AG04450 (cell line): ENCODE results near the gene PPP3CA. TPM values are rescaled to one million over a fixed set of nuclear protein-coding genes. Genes with fewer than 3 reads are reported as not detected.

ENCODE experiments used
- CTCF ChIA-PET: fragments of 300-600, 350-600 bp; formaldehyde crosslinking; extraction: SDS; loops from one replicate; lab custom pipeline; 2022; ENCODE audit warnings: antibody characterized with exemption, inconsistent platforms; lab: Charles Lee
- POLR2A ChIA-PET: fragments of 350-600 bp; formaldehyde crosslinking; extraction: SDS; loops from one replicate; lab custom pipeline; 2021; ENCODE audit warnings: antibody characterized with exemption, inconsistent platforms; lab: Yijun Ruan, JAX
- DNase-seq: peaks from one replicate; pipeline ENCODE4 v3.0.0-alpha.2; 2011; ENCODE audit warnings: low read depth, low spot score
- H3K27ac ChIP-seq: one replicate; pipeline ENCODE4 v1.5.1; 2012; ENCODE audit warnings: low read depth, low read length, control low read depth
- H3K27me3 ChIP-seq: one replicate; pipeline ENCODE4 v1.6.0; 2012; ENCODE audit warnings: low read length; ENCODE audit not compliant: control insufficient read depth, insufficient read depth
- H3K4me3 ChIP-seq: 2 replicates; pipeline ENCODE4 v1.5.1; 2011; ENCODE audit warnings: mild to moderate bottlenecking, low read depth, low read length, control low read depth
- H3K9me3 ChIP-seq: 2 replicates; pipeline ENCODE4 v1.5.1; 2012; ENCODE audit warnings: low read length; ENCODE audit not compliant: control insufficient read depth, insufficient read depth
- CTCF ChIP-seq: IDR thresholded peaks from 2 replicates; pipeline ENCODE4 v1.5.1; 2011; ENCODE audit warnings: low read depth, low read length, control low read depth, inconsistent platforms
- polyA plus RNA-seq: library from polyadenylated mRNA; depleted of rRNA; stranded (reverse); fragments of >200 nt; gene quantifications from 2 replicates; pipeline ENCODE4 v1.2.3, GENCODE V29; 2011

PPP3CA gene
- polyA plus RNA-seq, 1 experiment: 38.7 TPM

GRCh38 chr4:101128473-101128872, 218.9 kb downstream of the PPP3CA start:
- CTCF ChIA-PET: no interaction called here

GRCh38 chr4:101127176-101127790, 220.0 kb downstream of the PPP3CA start:
- no peak for DNase-seq
- TF ChIP-seq CTCF: no peak
- no peaks in the 10 kb centered on the region for H3K9me3 ChIP-seq
- ChIA-PET CTCF (no interaction called here), POLR2A (no interaction called here)
- H3K27me3 ChIP-seq: no peaks in the 10 kb centered on the region
- H3K27ac ChIP-seq: no peak overlapping the region
- H3K4me3 ChIP-seq: no peak overlapping the region

More at GRCh38 chr4:101128473-101128872, 218.9 kb downstream of the PPP3CA start:
- POLR2A ChIA-PET: no interaction called here
- no peak for TF ChIP-seq CTCF
- Histone ChIP-seq H3K27ac (no peak overlapping the region), H3K4me3 (no peak overlapping the region), H3K9me3 (no peaks in the 10 kb centered on the region), H3K27me3 (no peaks in the 10 kb centered on the region)
- no peak for DNase-seq

GRCh38 chr4:101126059-101126458, 221.3 kb downstream of the PPP3CA start:
- CTCF ChIA-PET: no interaction called here
- no peak for DNase-seq
- H3K27me3 ChIP-seq: no peaks in the 10 kb centered on the region
- no peaks in the 10 kb centered on the region for H3K9me3 ChIP-seq
- TF ChIP-seq CTCF: no peak
- POLR2A ChIA-PET: no interaction called here
- H3K27ac ChIP-seq: no peak overlapping the region
- H3K4me3 ChIP-seq: no peak overlapping the region

- no peak overlapping the region for H3K27ac ChIP-seq
- no peak overlapping the region for H3K4me3 ChIP-seq
- POLR2A ChIA-PET: no interaction called here
- no peaks in the 10 kb centered on the region for H3K27me3 ChIP-seq
- CTCF ChIA-PET: interaction anchor here (1.5 kb wide), 1 partner anchor 9 kb away, joined by 3 read pairs; no protein-coding TSS in a partner anchor
- no peak for DNase-seq
- H3K9me3 ChIP-seq: no peaks in the 10 kb centered on the region
- no peak for TF ChIP-seq CTCF
Measured at GRCh38 chr4:101125045-101125942, 222.0 kb downstream of the PPP3CA start.

GRCh38 chr4:101123231-101123630, 224.1 kb downstream of the PPP3CA start:
- DNase-seq: no peak
- Histone ChIP-seq H3K27me3 (no peaks in the 10 kb centered on the region), H3K9me3 (no peaks in the 10 kb centered on the region), H3K4me3 (no peak overlapping the region), H3K27ac (no peak overlapping the region)
- POLR2A ChIA-PET: no interaction called here
- no peak for TF ChIP-seq CTCF
- CTCF ChIA-PET: no interaction called here
